Measurements from ENCODE around the gene RCAN1. TPM values are rescaled to one million over a fixed set of nuclear protein-coding genes. Genes with fewer than 3 reads are reported as not detected.

Gene RCAN1
- total and polyA plus RNA-seq, 2 of the 13 experiments (the other 11 are each of a cell fraction or from before 2014, with no cell fraction given): 9.4 to 34.1 TPM

DNA sequence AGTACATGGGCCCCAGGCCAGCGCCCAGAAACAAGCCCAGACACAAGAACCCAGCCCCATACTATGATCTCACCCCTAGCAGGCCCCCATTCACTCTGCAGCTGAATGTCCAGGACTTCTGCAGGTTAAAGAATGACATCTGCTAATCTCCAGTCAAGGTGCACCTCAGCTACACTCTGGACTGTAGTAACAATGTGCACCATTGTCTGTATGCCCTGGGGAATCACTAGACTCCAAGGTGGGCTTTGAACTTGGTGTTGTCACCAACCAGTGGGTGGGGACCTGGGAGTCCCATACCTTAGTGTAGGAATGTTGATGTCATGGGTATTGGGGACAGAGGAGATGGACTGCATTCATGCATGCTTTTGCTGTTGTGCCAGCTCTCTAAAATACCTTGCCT lies 113.2 kb downstream of the RCAN1 start (continued):
- TF ChIP-seq ZNF775 (CRISPR knock-in tag; IDR thresholded peaks at IDR 0.05; ENCODE audit: borderline replicate concordance): no peak
- TF ChIP-seq NFRKB (IDR thresholded peaks at IDR 0.05): no peak
- TF ChIP-seq ZNF232 (CRISPR knock-in tag; IDR thresholded peaks at IDR 0.05; ENCODE audit: borderline replicate concordance): no peak
- TF ChIP-seq ARNTL (CRISPR knock-in tag; IDR thresholded peaks at IDR 0.05): no peak
- TF ChIP-seq, protein P1, sequence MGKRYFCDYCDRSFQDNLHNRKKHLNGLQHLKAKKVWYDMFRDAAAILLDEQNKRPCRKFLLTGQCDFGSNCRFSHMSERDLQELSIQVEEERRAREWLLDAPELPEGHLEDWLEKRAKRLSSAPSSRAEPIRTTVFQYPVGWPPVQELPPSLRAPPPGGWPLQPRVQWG (CRISPR knock-in tag; IDR thresholded peaks at IDR 0.05; ENCODE audit: borderline replicate concordance, low read depth): no peak
- TF ChIP-seq ZNF557 (CRISPR knock-in tag; IDR thresholded peaks at IDR 0.05): no peak
- TF ChIP-seq MYC (CRISPR knock-in tag; IDR thresholded peaks at IDR 0.05; ENCODE audit: borderline replicate concordance): no peak
- no peak for TF ChIP-seq ZZZ3 (CRISPR knock-in tag; IDR thresholded peaks at IDR 0.05; ENCODE audit: borderline replicate concordance)
- TF ChIP-seq CENPT (CRISPR knock-in tag; IDR thresholded peaks at IDR 0.05; ENCODE audit: low read depth): no peak
- TF ChIP-seq, protein P2, sequence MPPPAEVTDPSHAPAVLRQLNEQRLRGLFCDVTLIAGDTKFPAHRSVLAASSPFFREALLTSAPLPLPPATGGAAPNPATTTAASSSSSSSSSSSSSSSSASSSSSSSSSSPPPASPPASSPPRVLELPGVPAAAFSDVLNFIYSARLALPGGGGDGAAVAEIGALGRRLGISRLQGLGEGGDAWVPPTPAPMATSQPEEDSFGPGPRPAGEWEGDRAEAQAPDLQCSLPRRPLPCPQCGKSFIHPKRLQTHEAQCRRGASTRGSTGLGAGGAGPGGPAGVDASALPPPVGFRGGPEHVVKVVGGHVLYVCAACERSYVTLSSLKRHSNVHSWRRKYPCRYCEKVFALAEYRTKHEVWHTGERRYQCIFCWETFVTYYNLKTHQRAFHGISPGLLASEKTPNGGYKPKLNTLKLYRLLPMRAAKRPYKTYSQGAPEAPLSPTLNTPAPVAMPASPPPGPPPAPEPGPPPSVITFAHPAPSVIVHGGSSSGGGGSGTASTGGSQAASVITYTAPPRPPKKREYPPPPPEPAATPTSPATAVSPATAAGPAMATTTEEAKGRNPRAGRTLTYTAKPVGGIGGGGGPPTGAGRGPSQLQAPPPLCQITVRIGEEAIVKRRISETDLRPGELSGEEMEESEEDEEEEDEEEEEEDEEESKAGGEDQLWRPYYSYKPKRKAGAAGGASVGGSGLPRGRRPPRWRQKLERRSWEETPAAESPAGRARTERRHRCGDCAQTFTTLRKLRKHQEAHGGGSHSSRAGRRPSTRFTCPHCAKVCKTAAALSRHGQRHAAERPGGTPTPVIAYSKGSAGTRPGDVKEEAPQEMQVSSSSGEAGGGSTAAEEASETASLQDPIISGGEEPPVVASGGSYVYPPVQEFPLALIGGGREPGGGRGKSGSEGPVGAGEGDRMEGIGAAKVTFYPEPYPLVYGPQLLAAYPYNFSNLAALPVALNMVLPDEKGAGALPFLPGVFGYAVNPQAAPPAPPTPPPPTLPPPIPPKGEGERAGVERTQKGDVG (CRISPR knock-in tag; IDR thresholded peaks at IDR 0.05; ENCODE audit: borderline replicate concordance): no peak
- TF ChIP-seq, protein P3, sequence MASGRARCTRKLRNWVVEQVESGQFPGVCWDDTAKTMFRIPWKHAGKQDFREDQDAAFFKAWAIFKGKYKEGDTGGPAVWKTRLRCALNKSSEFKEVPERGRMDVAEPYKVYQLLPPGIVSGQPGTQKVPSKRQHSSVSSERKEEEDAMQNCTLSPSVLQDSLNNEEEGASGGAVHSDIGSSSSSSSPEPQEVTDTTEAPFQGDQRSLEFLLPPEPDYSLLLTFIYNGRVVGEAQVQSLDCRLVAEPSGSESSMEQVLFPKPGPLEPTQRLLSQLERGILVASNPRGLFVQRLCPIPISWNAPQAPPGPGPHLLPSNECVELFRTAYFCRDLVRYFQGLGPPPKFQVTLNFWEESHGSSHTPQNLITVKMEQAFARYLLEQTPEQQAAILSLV (CRISPR knock-in tag; IDR thresholded peaks at IDR 0.05; ENCODE audit: borderline replicate concordance): no peak
- TF ChIP-seq, protein P4, sequence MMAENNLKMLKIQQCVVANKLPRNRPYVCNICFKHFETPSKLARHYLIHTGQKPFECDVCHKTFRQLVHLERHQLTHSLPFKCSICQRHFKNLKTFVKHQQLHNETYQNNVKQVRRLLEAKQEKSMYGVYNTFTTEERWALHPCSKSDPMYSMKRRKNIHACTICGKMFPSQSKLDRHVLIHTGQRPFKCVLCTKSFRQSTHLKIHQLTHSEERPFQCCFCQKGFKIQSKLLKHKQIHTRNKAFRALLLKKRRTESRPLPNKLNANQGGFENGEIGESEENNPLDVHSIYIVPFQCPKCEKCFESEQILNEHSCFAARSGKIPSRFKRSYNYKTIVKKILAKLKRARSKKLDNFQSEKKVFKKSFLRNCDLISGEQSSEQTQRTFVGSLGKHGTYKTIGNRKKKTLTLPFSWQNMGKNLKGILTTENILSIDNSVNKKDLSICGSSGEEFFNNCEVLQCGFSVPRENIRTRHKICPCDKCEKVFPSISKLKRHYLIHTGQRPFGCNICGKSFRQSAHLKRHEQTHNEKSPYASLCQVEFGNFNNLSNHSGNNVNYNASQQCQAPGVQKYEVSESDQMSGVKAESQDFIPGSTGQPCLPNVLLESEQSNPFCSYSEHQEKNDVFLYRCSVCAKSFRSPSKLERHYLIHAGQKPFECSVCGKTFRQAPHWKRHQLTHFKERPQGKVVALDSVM (CRISPR knock-in tag; IDR thresholded peaks at IDR 0.05): no peak
- TF ChIP-seq, protein P5, sequence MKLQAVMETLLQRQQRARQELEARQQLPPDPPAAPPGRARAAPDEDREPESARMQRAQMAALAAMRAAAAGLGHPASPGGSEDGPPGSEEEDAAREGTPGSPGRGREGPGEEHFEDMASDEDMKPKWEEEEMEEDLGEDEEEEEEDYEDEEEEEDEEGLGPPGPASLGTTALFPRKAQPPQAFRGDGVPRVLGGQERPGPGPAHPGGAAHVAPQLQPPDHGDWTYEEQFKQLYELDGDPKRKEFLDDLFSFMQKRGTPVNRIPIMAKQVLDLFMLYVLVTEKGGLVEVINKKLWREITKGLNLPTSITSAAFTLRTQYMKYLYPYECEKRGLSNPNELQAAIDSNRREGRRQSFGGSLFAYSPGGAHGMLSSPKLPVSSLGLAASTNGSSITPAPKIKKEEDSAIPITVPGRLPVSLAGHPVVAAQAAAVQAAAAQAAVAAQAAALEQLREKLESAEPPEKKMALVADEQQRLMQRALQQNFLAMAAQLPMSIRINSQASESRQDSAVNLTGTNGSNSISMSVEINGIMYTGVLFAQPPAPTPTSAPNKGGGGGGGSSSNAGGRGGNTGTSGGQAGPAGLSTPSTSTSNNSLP (IDR thresholded peaks at IDR 0.05; ENCODE audit: low read depth, low read length): no peak
- no peak for TF ChIP-seq MTF2 (CRISPR knock-in tag; IDR thresholded peaks at IDR 0.05; ENCODE audit: borderline replicate concordance)

Data from HepG2 (cell line).